Endodermal cell (in vitro differentiated cells): ENCODE data around the gene EFCAB7. TPM values are rescaled to one million over a fixed set of nuclear protein-coding genes. Genes with fewer than 3 reads are reported as not detected.

Source experiments
- DNase-seq: peaks from one replicate; pipeline ENCODE4 v3.0.0-alpha.2; 2017
- H3K27ac ChIP-seq: 2 replicates; pipeline ENCODE4 v1.5.1; 2013; ENCODE audit warnings: mild to moderate bottlenecking, low read depth, low read length, moderate library complexity
- H3K27me3 ChIP-seq: 2 replicates; pipeline ENCODE4 v1.6.1; 2013; ENCODE audit warnings: mild to moderate bottlenecking, low read length, moderate library complexity; ENCODE audit not compliant: insufficient read depth, control insufficient read depth, poor library complexity, severe bottlenecking
- H3K36me3 ChIP-seq: 2 replicates; pipeline ENCODE4 v1.7.0; 2013; ENCODE audit warnings: mild to moderate bottlenecking, low read length, moderate library complexity; ENCODE audit not compliant: control insufficient read depth, insufficient read depth
- H3K4me1 ChIP-seq: one replicate; pipeline ENCODE4 v1.7.0; 2013; ENCODE audit warnings: low read length; ENCODE audit not compliant: control insufficient read depth, insufficient read depth
- H3K4me3 ChIP-seq: 2 replicates; pipeline ENCODE4 v1.5.1; 2013; ENCODE audit warnings: mild to moderate bottlenecking, low read length, moderate library complexity
- H3K9ac ChIP-seq: 2 replicates; pipeline ENCODE4 v1.6.1; 2013; ENCODE audit warnings: mild to moderate bottlenecking, low read length, moderate library complexity; ENCODE audit not compliant: poor library complexity, severe bottlenecking; ENCODE audit errors: extremely low read depth
- H3K9me3 ChIP-seq: 2 replicates; pipeline ENCODE4 v1.6.1; 2013; ENCODE audit warnings: mild to moderate bottlenecking, low read length, moderate library complexity; ENCODE audit not compliant: control insufficient read depth
- H3K27ac Mint-ChIP-seq: 2 replicates; pipeline ENCODE4 v1.8.0; 2020; ENCODE audit warnings: mixed read lengths
- H3K27me3 Mint-ChIP-seq: 2 replicates; pipeline ENCODE4 v1.8.0; 2021; ENCODE audit warnings: mild to moderate bottlenecking, mixed read lengths; ENCODE audit not compliant: insufficient read depth
- H3K36me3 Mint-ChIP-seq: 2 replicates; pipeline ENCODE4 v1.8.0; 2020; ENCODE audit warnings: low read depth, mixed read lengths
- H3K4me1 Mint-ChIP-seq: 2 replicates; pipeline ENCODE4 v1.8.0; 2020; ENCODE audit warnings: mixed read lengths
- H3K4me3 Mint-ChIP-seq: 2 replicates; pipeline ENCODE4 v1.8.0; 2020; ENCODE audit warnings: mild to moderate bottlenecking, moderate library complexity, mixed read lengths
- H3K9me3 Mint-ChIP-seq: 2 replicates; pipeline ENCODE4 v1.8.0; 2020; ENCODE audit warnings: mild to moderate bottlenecking, mixed read lengths
- CTCF ChIP-seq: fragments of 200-600 bp; sonication (generic); conservative IDR thresholded peaks from 2 replicates; pipeline ENCODE4 v1.5.0; 2021; ENCODE audit warnings: antibody characterized with exemption, mild to moderate bottlenecking
- WGBS, 2 experiments: methylation state at CpG; one replicate each; pipeline versions ENCODE4 v1.1.5 to v1.1.7; 2013; ENCODE audit warnings: missing lambda C conversion rate in 2 of 2, mixed read lengths in 1 of 2; ENCODE audit not compliant: insufficient coverage in 1 of 2, insufficient read length in 1 of 2; 5-methylcytosine and 5-hydroxymethylcytosine counted together
- total RNA-seq, 2 donors: library from RNA; stranded (reverse); fragmentation: NEBNext Ultra II Directional in 1 of 2; extraction: Animal tissue kit (Norgen Biotek cat#: 25700) in 1 of 2; gene quantifications; 2 replicates in 1 of 2; 3 replicates in 1 of 2; pipeline ENCODE4 v1.2.1, GENCODE V29; 2021

The EFCAB7 gene
- total RNA-seq, 2 donors from 2014 or later: 9.3 to 11.5 TPM

GRCh38 chr1:63595435-63595834 is 72.1 kb downstream of the EFCAB7 start:
- Histone ChIP-seq H3K9me3 (no peaks in the 10 kb centered on the region), H3K9ac (no peak overlapping the region), H3K4me3 (peak overlapping the region; percentile 88), H3K27ac (no peak overlapping the region), H3K36me3 (peaks cover 11% of the 10 kb centered on the region), H3K4me1 (peaks cover 6% of the 10 kb centered on the region), H3K27me3 (no peaks in the 10 kb centered on the region)
- Mint-ChIP-seq H3K9me3 (no peaks in the 10 kb centered on the region), H3K4me3 (peak overlapping the region; percentile 93), H3K36me3 (peaks cover 15% of the 10 kb centered on the region), H3K4me1 (peaks cover 46% of the 10 kb centered on the region), H3K27me3 (no peaks in the 10 kb centered on the region), H3K27ac (no peak overlapping the region)
- no peak for TF ChIP-seq CTCF
- no peak for DNase-seq
- WGBS, 2 experiments: 97 to 100% methylated on average over 1 of the region's 1 CpG

- H3K36me3 ChIP-seq: peaks cover 19% of the 10 kb centered on the region
- no peak overlapping the region for H3K9ac ChIP-seq
- no peaks in the 10 kb centered on the region for H3K9me3 ChIP-seq
- Mint-ChIP-seq H3K36me3 (peaks cover 19% of the 10 kb centered on the region), H3K4me3 (no peak overlapping the region), H3K27me3 (no peaks in the 10 kb centered on the region), H3K27ac (peak overlapping the region; percentile 8), H3K9me3 (no peaks in the 10 kb centered on the region), H3K4me1 (peaks cover 46% of the 10 kb centered on the region)
- no peak for DNase-seq
- TF ChIP-seq CTCF: no peak
- no peak overlapping the region for H3K27ac ChIP-seq
- H3K4me3 ChIP-seq: no peak overlapping the region
- WGBS, 2 experiments: 94 to 100% methylated on average over 5 of the region's 5 CpGs
- no peaks in the 10 kb centered on the region for H3K27me3 ChIP-seq
- H3K4me1 ChIP-seq: peaks cover 10% of the 10 kb centered on the region
These were observed 76.5 kb downstream of the EFCAB7 start for GRCh38 chr1:63599799-63600198.

- H3K36me3 ChIP-seq: peaks cover 16% of the 10 kb centered on the region
- Mint-ChIP-seq H3K4me1 (peaks cover 44% of the 10 kb centered on the region), H3K4me3 (no peak overlapping the region), H3K9me3 (no peaks in the 10 kb centered on the region), H3K27me3 (no peaks in the 10 kb centered on the region), H3K36me3 (peaks cover 19% of the 10 kb centered on the region), H3K27ac (peak overlapping the region; percentile 28)
- peaks cover 10% of the 10 kb centered on the region for H3K4me1 ChIP-seq
- no peak for TF ChIP-seq CTCF
- H3K27me3 ChIP-seq: no peaks in the 10 kb centered on the region
- no peak for DNase-seq
- no peak overlapping the region for H3K9ac ChIP-seq
- no peaks in the 10 kb centered on the region for H3K9me3 ChIP-seq
- no peak overlapping the region for H3K27ac ChIP-seq
- 74 to 84% methylated on average over 4 to 5 of the region's 5 CpGs for WGBS, 2 experiments
- no peak overlapping the region for H3K4me3 ChIP-seq
These were observed 76.9 kb downstream of the EFCAB7 start for GRCh38 chr1:63600248-63600647.
